HG03060 (cell line): ENCODE results near the gene SPARC.

Experiments
- ATAC-seq: cut with Tn5 transposase; IDR thresholded peaks from one replicate; pipeline ENCODE4 v1.9.1; 2021; ENCODE audit warnings: low read depth, moderate number of reproducible peaks; ENCODE audit not compliant: unreplicated experiment

The SPARC gene

DNA sequence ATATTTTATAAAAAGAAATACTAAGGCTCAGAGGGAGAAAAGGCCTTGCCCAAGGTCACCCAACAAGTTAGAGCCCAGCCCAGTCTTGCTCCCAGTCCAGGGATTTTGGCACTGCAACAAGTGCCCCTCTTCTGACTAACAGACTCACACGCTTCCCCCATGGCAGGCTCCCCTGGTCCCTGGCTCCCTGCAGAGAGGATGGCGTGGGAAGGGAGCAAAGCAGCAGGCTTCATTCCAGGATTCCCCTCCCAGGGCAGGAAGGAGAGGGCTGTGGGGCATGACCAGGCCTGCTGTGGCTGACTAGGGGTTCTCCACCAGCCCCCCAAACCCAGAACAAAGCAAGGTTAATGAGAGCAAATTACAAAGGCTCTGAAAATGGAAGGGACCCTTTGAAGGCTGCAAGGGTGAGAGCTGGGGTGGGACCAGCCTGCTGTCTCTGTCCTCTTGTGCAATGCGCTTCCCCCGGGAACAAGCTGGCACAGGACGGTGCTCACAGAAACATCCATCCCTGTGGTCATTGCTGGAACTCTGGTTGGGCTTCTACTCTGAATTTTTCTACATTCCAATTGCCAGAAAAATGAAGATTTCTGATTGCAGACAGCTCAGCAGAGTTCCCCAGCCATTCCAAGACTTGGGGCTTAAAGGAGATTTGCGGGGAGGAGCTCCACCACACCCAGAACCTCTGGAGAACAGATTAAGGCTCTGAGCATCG is 58.4 kb downstream of the SPARC start:
- no peak for ATAC-seq

DNA sequence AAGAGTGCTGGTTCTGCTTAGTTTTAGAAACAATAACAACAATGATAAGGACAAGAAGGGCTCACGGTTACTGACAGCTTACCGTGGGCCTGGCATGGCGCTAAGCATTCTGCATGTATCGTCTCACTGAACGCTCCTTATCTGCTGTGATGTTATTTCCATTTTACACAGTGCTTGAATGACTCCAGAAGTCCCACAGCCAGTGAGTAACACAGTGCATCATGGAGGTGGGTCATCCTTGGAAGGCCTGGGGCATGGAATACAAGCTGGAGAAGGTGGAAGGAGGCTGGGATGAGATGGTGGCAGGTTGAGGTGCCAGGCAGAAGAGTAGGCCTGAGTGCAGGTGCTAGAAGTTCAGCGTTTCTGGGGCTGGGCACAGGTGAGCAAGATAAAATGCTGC is 59.1 kb downstream of the SPARC start:
- ATAC-seq: no peak

DNA sequence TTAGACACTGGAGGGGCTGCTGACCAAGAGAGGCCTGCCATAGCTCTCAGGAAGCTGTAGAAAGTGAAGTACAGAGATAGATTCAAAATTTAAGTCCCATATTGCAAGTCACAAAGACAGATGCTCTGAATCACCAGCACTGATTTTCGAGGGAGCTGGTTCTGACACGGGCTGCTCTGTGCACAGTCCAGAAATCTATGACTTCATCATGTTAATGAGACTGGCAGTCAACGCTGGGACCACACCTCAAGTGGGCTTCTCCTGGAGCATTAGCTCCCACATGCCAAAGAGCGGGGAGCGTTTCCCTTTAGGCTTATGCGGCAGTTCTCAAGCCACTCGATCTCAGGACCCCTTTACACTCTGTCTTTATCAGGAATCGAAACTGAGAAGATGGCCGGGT is 61.4 kb downstream of the SPARC start:
- ATAC-seq: no peak

DNA sequence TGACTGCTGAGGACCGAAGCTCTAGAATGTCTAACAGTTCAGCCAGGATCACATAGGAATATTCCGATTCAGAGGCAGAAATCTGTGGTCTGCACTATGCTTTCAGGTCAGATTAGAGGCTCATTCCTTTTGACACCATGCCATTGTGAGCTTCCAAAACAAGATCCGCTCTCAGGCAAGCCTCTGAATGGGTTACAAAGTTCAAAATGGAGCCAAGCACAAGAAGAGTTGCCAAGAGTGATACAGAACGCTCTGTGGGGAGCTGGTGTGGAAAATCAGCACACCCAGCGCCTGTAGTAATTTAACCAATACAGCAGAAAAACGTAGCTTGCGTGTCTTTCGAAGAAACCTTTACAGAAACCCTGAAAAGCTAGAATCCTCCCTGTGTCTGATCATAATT is 62.2 kb downstream of the SPARC start:
- no peak for ATAC-seq

DNA sequence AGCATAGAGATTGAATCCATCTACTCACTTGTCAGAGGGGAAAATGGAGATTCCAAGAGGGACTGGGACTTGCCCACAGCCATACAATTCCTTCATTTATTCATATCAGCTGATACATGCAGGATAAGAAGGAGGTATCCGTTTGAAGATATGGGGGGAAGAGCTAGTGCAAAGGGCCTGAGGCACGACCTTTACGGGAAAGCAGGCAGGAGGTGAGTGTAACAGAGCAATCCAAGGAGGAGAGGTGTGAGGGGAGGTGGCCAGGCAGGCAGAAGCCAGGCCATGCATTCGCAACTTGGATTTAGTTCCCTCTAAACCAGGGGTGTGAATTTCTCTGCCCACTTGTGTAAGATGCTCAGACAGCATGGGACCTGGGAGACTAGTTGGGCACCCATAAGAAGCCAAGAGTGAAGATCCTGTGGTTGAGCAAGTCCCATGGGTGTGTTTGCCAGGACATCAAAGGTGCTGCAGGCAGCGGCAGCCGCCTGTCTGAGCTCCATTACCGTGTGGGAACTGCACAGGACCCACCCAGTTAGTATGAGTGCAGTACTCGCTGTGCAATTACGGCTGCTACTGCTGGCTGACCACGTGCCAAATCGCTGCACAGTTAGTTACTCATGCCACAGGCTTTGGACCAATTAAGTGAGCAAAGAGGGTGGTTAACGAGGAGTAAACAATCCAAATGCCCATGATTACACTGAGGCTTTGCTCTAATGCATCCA is 64.2 kb downstream of the SPARC start:
- no peak for ATAC-seq

DNA sequence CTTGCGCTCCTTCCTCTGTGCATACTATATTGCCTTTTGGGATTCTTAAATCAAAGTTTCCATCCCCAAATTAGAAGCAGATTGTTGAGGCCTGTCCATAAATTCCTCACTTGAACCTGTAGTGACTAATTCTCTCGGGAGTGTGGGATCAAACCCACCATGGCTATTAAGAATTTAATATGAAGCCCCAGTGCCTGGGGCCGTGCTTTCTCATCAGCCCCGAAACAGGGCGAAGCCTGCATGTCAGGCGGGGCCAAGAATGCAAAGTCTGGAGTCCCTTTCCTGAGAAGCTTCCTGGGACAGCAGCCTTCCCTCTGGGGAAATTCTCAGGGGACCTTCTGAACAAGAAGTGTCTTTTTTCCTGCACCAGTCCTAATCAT is 66.3 kb downstream of the SPARC start:
- no peak for ATAC-seq

DNA sequence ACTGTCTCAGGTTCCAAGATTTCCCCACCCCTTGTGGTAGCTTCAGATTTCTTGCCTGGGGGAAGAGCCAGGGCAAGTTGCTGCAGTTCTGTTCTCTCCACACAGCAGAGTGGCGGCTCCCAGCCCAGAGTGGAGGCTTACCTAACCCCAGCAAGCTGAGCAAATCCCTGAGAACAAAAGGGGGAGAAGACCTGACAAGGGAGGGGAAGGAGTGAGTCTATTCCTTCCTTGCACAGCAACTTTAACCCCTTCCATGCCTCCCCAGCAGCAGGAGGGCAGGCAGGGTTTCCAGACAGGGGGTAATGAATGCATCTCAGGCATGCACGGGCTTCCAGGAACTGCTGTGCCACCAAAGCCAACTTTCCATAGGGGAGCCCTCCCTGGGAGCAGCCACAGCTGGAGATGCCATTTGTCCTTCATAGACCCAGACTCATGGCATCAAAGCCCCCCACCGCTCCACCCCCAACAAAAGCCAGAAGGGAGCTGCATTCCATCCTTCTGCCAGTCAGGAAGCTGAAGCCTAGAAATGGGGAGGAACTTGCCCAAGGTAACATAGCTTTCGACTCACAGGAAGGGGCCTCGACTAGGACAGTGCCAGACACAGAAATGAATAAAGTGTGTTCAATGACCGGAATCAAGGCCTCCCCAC is 66.8 kb downstream of the SPARC start:
- ATAC-seq: no peak

DNA sequence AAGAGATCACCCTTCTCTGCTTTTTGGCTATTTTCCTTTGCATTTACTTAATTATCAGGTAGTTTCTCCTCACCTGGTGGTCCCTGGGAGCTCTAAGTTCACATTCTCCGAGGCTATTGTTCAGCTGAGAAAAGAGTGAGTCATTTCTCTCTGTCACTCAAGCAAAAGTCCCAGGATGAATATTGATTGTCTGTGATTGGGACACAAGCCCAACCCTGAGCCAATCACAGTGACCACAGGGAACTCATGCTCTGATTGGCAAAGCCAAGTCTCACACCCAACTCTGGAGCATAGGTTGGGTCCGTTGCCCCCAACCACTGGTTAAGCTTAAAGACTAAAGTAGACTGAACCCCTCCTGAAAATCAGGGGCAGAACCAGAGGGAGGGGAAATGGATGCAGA is 67.8 kb downstream of the SPARC start:
- ATAC-seq: no peak

DNA sequence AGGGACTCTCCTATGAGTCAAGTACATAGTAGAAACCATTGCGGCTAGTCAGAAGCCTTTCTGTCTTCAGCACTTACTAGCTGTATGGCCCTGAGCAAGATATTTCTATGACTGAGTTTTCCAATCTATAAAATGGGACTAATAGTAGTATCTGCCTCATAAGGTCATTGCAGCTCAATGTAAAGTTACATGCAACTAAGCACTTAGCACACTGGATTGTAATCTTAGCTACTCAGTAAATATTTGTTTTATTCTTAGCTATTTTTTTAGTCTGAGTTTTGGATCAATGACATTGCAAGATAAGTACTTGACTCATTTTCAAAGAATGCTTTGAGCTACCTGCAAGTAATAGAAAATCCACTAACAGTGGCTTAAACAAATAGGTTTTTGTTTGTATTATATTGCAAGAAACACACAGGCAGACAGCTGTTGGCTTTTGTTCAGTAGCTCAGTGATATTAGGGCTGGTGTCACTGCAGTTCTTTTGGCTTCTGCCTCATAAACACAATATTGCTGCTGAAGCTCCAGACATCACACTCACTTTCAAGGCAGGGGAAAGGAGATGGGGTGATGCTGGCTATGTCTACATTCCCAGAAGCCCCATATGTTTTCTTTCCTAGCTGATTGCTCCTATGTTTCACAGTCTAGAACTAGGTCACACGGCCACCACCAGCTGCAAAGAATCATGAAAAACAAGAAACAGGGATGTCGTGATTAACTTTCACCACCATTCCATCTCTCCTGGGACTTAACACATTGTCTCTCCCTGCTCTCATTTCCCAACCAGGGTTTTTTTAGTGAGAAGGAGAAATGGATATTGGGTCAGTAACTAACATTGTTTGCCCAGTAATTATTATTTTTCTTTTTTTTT is 68.6 kb downstream of the SPARC start:
- ATAC-seq: no peak

DNA sequence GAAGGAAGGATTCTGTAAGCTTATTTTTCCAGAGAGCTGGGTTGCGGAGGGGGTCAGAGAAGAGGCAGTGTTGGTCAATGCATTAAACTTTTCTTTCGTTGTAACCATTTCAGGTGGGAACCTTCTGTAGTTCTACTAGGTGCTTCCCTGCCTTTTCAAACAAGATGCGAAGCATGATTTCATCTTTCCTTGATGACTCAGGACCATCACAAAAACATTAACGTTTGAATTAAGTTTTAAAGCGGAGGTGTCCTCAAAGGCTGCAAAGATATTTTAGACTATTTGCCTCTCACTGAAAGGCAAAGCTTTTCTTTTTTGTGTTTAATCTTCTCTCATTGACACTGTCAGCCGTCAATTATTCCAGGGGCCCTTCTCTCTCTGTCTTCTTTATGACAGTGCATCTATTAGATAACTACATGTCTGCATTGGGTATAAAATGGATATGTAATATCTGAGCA is 69.3 kb downstream of the SPARC start:
- ATAC-seq: no peak

DNA sequence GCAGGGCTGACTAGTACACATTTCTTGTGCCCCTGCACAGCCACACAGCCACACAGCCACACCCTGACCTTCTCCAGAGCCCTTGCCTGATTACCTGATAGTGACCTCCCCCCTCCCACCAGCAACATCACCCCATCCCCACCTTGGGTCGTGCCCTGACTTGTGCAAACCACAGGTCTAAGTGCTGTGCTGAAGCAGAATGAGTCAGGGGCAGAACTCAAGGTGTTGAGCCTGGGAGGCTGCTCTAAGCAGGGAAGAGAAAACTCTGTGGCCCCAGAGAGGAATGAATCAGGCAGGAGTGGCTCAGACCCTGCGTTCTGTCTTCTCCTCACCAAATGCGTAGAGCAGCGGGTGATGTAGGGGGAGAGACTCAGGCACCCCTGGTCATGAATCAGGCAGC is 71.3 kb downstream of the SPARC start:
- ATAC-seq: no peak

DNA sequence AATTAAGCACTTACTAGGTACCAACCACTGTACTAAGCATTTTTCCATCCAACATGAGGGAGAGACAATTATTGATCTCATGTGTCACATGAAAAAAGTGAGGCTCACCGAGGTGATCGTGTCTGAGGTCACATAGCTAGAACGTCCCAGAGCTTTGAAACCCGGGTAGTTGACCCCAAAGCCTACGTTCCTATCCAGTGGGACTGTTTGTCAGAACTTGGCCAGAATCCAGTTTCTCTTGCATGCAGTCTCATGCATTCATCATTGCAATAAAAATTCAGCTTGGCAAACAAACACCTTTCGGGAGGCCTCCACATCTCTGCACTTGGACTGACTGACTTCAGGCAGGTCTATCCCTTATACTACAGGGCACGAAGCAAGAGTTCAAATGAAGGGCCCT is 72.2 kb downstream of the SPARC start:
- ATAC-seq: no peak

DNA sequence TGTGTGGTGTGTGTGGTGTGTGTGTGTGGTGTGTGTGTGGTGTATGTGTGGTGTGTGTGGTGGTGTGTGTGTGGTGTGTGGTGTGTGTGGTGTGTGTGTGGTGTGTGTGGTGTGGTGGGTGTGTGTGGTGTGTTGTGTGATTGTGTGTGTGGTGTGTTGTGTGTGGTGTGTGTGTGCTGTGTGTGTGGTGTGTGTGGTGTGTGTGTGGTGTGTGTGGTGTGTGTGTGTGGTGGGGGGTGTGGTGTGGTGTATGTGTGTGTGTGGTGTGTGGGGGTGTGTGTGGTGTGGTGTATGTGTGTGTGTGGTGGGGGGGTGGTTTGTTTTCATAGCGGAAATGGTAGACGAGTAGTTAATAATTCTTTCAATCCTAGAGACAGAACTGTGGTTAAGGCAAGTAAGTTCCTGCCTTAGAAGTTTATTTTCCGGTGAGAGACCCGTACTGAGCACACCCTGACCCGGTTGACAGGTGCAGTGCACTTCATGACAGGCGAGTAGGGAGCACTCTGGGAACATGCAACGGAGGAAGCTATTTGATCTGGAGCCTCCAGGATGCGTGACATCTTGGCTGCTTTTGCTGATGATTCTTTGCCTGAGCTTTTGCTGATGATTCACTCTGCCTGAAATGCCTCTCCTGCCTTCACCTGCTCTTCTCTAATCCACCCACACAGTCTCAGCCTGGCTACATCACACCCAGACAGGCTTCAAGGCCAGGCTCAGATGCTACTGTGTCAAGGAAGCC is 73.9 kb downstream of the SPARC start:
- peak; percentile 65 for ATAC-seq

DNA sequence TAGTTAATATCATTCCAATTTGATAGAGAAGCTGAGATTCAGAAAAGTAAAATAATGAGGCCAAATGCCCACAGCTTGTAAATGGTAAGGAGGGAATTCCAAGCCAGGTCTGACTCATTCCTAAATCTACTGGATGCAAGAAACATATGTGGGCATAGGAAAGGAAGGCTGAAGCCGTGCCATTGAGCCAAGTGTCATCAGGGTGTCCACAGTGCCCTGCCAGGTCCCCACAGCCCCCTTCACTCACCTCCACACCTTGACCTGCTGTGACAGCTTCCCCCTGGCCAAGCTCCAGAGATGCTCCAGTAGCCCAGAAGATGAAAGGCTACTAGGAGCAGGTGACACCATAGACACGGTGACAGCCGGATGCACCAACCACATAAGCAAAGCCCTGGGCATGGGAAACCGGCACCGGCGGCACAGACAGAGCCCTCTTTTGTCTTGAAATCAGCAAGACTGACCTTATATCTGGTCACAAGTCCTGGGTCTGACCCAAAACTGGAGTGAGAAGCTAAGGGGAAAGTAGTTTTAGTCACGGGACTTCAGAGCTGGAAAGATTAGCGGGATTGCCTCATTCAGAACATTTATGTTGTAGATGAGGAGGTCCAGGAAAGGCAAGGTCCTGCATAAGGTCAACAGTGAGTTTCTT is 75.5 kb downstream of the SPARC start:
- ATAC-seq: no peak
